Fibroblast of mammary gland (primary cell): ENCODE results near the gene LRFN4.

ENCODE experiments used
- DNase-seq: peaks from one replicate; pipeline ENCODE4 v3.0.0-alpha.2; 2010; ENCODE audit warnings: low read depth
- H3K4me3 ChIP-seq: 2 replicates; pipeline ENCODE4 v1.5.1; 2011; ENCODE audit warnings: low read depth, mild to moderate bottlenecking, low read length, moderate library complexity; ENCODE audit not compliant: control insufficient read depth
- TF ChIP-seq, protein P1 (sequence below): conservative IDR thresholded peaks from 2 replicates; pipeline ENCODE4 v1.5.1; 2011; ENCODE audit warnings: low read depth, low read length, inconsistent platforms; ENCODE audit not compliant: control insufficient read depth, insufficient read depth

LRFN4 gene

DNA sequence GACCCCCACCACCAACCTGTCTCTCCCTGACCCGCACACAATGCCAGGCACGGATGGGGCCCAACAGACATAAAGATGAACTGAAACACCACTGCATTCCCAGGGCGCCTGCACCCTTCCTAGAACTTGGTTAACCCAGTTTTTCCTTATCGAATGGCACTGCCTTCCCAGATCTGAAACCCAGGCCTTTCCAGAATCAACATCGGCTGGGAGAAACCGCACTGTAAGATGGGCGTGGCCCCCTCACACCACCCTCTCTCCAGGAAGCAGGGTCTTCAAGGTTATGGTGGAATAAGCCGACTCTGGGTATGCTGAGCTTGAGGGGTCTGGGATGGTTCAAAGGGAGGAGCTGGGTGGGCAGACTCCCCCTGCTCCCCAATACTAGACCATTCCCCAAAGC, 23.1 kb downstream of the LRFN4 start:
- H3K4me3 ChIP-seq = no peak overlapping the region
- TF ChIP-seq, protein P1, sequence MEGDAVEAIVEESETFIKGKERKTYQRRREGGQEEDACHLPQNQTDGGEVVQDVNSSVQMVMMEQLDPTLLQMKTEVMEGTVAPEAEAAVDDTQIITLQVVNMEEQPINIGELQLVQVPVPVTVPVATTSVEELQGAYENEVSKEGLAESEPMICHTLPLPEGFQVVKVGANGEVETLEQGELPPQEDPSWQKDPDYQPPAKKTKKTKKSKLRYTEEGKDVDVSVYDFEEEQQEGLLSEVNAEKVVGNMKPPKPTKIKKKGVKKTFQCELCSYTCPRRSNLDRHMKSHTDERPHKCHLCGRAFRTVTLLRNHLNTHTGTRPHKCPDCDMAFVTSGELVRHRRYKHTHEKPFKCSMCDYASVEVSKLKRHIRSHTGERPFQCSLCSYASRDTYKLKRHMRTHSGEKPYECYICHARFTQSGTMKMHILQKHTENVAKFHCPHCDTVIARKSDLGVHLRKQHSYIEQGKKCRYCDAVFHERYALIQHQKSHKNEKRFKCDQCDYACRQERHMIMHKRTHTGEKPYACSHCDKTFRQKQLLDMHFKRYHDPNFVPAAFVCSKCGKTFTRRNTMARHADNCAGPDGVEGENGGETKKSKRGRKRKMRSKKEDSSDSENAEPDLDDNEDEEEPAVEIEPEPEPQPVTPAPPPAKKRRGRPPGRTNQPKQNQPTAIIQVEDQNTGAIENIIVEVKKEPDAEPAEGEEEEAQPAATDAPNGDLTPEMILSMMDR = no peak
- DNase-seq = no peak

DNA sequence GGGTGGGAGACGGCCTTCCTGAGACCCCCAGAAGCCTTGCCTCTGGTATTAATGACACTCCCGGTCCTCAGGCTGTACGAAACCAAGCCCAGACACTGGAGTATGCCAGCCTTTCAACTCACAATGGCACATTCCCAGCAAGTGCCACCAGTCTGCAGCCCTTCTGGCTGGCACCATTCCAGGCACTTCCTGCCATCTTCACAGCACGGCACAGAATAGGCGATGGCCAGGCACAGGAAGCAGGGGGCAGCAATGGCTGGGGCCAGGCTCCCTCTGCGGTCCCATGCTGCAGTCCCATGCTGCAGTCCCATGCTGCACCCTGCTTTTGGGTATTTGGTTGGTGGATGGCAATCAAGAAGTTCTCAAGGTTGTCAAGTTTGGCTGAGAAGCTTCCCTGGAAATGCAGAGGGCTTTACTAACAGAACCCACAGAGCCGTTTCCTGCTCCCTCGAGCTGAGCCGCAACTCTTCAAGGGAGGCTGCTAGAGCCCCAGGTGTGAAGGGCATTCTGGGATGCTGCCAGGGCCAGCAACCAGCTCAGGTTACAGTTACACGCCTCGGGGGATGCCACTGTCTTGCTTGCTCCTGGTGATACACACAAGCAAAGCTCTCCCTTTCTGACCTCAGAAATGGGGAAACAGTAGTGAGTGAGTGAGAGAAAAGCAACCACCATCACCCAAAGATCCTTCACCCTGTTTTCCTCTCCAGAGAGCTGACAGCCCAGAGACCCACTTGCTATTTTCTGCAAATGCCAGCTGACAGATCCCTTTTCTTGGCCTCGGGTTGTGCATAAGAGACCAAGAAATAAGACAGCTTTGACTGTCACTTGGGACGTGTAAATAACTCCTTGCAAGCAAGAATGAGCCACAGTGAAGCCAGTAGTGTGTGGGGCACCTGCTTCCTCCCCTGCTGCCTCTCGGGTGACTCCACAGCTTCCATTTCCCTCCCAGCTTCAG, 23.9 kb downstream of the LRFN4 start:
- TF ChIP-seq, protein P1 = no peak
- DNase-seq = no peak
- H3K4me3 ChIP-seq = no peak overlapping the region

DNA sequence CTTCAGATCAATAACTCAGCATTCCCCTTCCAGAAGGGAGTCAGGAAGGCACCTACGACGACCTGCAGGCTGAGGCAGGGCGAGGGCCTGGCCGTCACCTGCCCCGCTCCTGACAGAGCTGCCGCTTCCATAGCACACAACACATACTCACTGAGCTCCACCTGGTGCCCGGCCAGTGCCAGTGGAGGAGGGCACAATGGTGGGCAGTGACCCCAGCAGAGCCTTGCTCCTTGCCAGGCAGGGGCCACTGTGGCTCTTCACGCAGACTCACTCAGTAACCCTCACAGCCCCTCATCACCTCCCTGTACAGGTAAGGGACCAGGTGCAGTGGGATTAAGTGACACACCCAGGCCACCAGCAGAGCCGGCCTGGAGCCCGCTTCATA, 24.6 kb downstream of the LRFN4 start:
- TF ChIP-seq, protein P1 = no peak
- DNase-seq = no peak

DNA sequence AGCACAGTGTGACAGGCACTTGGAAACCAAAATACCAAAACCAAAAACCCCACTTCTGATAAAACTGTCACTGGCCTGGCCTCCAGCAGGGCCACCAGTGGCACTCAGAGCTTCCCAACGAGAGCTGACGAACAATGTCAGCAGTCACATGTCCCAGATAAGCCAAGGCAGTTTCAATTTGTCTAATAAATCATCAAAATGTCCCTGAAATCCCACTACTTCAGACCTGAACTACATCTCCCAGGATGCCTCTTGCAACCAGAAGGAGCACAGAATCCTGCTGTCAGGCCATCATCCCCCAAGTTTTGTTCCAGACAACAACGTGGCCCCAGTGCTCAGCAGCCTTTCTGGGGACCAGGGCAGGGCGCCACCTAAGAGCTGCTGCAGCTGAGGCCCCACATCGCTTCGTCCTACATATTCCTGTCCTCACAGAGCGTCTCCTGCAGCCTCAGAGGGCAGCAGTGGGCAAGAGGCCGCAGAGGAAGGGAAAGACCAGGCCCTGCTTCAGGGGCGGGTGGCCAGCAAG, 25.1 kb downstream of the LRFN4 start:
- TF ChIP-seq, protein P1 = no peak
- DNase-seq = no peak
- H3K4me3 ChIP-seq = no peak overlapping the region

More for the DNA sequence above, 24.6 kb downstream of the LRFN4 start:
- no peak overlapping the region for H3K4me3 ChIP-seq

DNA sequence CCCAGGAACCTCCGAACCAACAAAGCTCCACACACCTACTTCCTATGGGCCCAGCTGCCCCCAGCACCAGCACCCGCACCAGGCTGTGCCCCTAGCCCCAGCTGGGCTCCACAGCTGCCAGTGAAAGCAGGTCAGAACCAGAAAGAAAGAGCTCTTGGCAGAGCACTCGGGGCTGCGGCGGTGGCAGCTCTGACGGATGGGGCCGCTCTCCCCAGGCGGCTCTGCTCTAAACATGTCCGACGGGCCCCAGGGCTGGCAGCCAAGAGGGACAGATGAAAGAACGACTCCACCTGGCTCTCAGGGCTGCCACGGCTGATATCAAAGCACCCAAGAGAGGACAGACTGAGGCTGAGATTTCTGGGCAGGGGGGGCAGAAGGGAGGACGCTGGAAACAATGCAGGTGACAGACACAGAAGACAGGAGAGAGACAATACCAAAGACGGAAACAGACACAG, 25.7 kb downstream of the LRFN4 start:
- no peak overlapping the region for H3K4me3 ChIP-seq
- TF ChIP-seq, protein P1 = no peak
- no peak for DNase-seq

DNA sequence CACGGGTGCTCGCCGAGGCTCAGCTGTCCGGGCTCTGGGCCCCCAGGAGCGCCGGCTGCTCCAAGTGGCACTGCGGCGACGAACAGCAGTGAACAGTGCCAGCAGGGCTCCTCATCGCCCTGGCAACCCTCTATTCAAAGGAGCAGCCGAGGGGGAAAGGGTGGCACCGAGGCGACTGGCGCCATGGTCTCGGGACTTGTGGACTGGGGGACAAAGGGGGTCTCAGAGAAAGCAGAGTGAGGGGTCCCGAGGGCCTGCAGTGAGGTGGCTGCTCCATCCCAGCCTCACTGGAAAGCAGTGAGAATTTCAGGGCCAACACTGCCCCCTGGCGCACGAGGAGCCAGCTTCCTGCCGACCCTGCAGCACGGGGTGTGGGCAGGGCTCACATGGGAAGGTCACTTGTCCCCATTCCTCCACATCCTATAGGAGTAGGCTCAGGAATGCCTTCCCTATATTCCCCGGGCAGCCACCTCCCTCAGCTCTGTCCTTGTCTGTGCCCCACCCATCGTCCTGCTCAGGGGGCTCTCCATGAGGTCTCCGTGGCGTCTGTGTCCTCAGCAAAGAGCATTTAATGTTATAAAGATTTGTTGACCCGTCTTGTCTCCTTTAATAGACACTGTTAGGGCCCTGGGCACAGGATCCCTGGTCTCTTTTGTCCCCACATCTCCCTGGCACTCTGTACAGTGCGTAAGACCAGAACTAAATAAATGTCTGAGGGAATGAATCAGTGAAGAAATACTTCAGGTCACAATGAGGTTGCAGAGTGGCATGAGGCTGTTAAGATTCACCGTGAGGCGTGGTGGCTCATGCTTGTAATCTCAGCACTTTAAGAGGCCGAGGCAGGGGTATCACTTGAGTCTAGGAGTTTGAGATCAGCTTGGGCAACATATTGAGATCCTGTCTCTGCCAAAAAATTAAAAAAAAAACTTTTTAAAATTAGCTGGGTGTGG, 26.4 kb downstream of the LRFN4 start:
- no peak overlapping the region for H3K4me3 ChIP-seq
- peak; percentile 62 for DNase-seq
- TF ChIP-seq, protein P1 = peak; percentile 44
